ENCODE measurements around the gene NOP14.

NOP14 gene

DNA sequence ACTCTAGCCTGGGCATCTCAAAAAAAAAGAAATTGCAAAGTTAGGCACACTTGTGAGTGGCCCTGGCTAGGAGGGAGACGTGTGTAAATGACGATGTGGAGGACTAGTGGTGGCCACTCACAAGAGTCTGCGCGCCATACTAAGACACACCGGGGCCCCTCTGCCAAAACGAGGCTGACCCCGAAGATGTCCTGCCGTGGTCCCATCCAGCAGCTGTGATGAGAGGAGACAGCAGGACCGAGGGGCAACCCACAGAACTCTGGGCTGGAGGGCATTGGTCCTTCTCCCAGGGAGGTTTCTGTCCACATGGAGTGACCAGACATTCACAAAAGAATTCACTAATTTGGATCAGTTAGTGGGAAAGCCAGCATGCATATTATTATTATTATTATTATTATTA, 47.4 kb downstream of the NOP14 start:
- H3K9ac ChIP-seq (ENCODE audit: low read depth, low read length, poor library complexity, severe bottlenecking) = no peak overlapping the region
- no peaks in the 10 kb centered on the region for H3K9me3 ChIP-seq (ENCODE audit: insufficient read depth, low read depth, low read length)
- H2AFZ ChIP-seq (ENCODE audit: low read length) = no peak overlapping the region
- TF ChIP-seq EZH2phosphoT487 (IDR thresholded peaks at IDR 0.05; ENCODE audit: borderline replicate concordance) = no peak
- TF ChIP-seq, protein P1, sequence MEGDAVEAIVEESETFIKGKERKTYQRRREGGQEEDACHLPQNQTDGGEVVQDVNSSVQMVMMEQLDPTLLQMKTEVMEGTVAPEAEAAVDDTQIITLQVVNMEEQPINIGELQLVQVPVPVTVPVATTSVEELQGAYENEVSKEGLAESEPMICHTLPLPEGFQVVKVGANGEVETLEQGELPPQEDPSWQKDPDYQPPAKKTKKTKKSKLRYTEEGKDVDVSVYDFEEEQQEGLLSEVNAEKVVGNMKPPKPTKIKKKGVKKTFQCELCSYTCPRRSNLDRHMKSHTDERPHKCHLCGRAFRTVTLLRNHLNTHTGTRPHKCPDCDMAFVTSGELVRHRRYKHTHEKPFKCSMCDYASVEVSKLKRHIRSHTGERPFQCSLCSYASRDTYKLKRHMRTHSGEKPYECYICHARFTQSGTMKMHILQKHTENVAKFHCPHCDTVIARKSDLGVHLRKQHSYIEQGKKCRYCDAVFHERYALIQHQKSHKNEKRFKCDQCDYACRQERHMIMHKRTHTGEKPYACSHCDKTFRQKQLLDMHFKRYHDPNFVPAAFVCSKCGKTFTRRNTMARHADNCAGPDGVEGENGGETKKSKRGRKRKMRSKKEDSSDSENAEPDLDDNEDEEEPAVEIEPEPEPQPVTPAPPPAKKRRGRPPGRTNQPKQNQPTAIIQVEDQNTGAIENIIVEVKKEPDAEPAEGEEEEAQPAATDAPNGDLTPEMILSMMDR (conservative IDR thresholded peaks at IDR 0.05; ENCODE audit: low read length) = no peak
- peaks cover 8% of the 10 kb centered on the region for H3K4me1 ChIP-seq (ENCODE audit: insufficient read depth, low read length, poor library complexity, severe bottlenecking)
- H3K79me2 ChIP-seq (ENCODE audit: insufficient read depth, low read length) = no peaks in the 10 kb centered on the region
- H3K27me3 ChIP-seq (ENCODE audit: insufficient read depth, low read length, poor library complexity, severe bottlenecking) = no peaks in the 10 kb centered on the region
- H3K9me2 ChIP-seq (replicated peaks; ENCODE audit: low read depth, low read length) = no peaks in the 10 kb centered on the region
- H3K36me3 ChIP-seq (ENCODE audit: insufficient read depth, low read length) = peaks cover 11% of the 10 kb centered on the region; the same call in 1 of the 2 replicates
- H3K4me2 ChIP-seq (ENCODE audit: low read depth, low read length, poor library complexity, severe bottlenecking) = no peak overlapping the region
- no peaks in the 10 kb centered on the region for H4K20me1 ChIP-seq (ENCODE audit: insufficient read depth, low read length, poor library complexity, severe bottlenecking)
- H3F3A ChIP-seq (ENCODE audit: low read depth) = no peaks in the 10 kb centered on the region
- H3K4me3 ChIP-seq (ENCODE audit: low read length, poor library complexity, severe bottlenecking) = no peak overlapping the region

DNA sequence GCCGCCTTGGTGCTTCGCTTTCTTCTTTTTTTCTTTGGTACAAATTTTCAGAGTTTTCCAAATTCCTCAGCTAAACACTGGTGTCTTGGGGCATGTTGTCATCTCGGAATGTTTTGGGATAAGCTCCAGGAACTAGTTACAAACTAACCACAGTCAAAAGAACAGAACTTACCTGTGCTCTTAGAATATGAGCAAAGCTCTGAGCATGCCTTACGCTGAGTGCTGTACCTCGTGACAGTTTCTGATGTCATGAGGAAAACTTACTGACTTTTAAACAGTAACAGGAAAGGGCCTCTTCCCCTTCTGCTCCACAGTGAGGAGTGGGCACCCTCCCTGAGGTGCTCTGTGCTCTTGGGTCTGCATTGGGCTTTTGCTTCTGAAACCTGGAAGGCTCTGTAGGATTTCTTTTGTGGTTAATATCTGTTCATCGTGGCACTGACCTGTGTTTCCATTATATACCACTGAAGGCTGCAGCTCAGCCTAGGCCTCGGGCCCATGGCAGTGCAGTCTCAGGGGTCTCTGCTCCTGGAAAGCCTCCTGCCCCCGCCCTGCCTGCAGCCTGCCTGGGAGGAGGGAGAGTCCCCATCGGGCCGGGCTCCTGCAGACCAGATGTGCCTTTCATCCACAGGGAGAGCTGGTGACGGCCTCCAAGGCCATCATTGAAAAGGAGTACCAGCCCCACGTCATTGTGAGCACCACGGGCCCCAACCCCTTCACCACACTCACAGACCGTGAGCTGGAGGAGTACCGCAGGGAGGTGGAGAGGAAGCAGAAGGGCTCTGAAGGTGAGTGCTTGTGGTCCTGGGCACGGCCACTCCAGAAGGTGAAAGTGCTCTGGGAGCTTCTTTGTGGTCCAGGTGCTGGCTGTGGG, 48.7 kb downstream of the NOP14 start:
- TF ChIP-seq, protein P1 (conservative IDR thresholded peaks at IDR 0.05; ENCODE audit: low read length) = no peak
- no peak for TF ChIP-seq EZH2phosphoT487 (IDR thresholded peaks at IDR 0.05; ENCODE audit: borderline replicate concordance)
- Histone ChIP-seq H4K20me1 (ENCODE audit: insufficient read depth, low read length, poor library complexity, severe bottlenecking) (no peaks in the 10 kb centered on the region), H3K36me3 (ENCODE audit: insufficient read depth, low read length) (peaks cover 19% of the 10 kb centered on the region; the same call in 1 of the 2 replicates), H3K4me3 (ENCODE audit: low read length, poor library complexity, severe bottlenecking) (no peak overlapping the region), H3K4me2 (ENCODE audit: low read depth, low read length, poor library complexity, severe bottlenecking) (no peak overlapping the region), H3K9me3 (ENCODE audit: insufficient read depth, low read depth, low read length) (no peaks in the 10 kb centered on the region), H2AFZ (ENCODE audit: low read length) (no peak overlapping the region), H3K27me3 (ENCODE audit: insufficient read depth, low read length, poor library complexity, severe bottlenecking) (no peaks in the 10 kb centered on the region), H3K4me1 (ENCODE audit: insufficient read depth, low read length, poor library complexity, severe bottlenecking) (peaks cover 8% of the 10 kb centered on the region), H3K9me2 (replicated peaks; ENCODE audit: low read depth, low read length) (no peaks in the 10 kb centered on the region), H3K9ac (ENCODE audit: low read depth, low read length, poor library complexity, severe bottlenecking) (no peak overlapping the region), H3K79me2 (ENCODE audit: insufficient read depth, low read length) (no peaks in the 10 kb centered on the region), H3F3A (ENCODE audit: low read depth) (no peaks in the 10 kb centered on the region)

DNA sequence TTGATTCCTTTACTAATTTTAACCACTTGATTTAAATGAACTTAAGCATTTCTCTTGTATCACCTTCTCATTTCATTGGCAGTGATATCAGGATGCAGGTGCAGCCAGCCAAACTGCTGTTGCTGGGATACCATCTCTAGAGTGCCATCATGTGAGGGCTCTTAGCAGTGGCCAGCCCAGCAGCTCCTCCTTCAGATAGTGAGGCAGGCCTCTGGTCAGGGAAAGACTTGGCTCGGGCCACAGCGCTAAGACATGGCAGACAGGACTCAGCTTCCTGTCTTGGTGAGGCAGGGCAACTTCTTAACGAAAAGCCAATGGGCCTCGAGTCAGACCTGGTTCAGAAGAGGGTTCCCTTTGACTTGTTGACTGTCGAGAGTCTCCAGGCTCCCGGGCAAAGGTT, 50.0 kb downstream of the NOP14 start:
- H4K20me1 ChIP-seq (ENCODE audit: insufficient read depth, low read length, poor library complexity, severe bottlenecking) = no peaks in the 10 kb centered on the region
- TF ChIP-seq, protein P1 (conservative IDR thresholded peaks at IDR 0.05; ENCODE audit: low read length) = no peak
- TF ChIP-seq EZH2phosphoT487 (IDR thresholded peaks at IDR 0.05; ENCODE audit: borderline replicate concordance) = no peak
- H3K4me3 ChIP-seq (ENCODE audit: low read length, poor library complexity, severe bottlenecking) = no peak overlapping the region
- peaks cover 8% of the 10 kb centered on the region for H3K4me1 ChIP-seq (ENCODE audit: insufficient read depth, low read length, poor library complexity, severe bottlenecking)
- no peaks in the 10 kb centered on the region for H3K79me2 ChIP-seq (ENCODE audit: insufficient read depth, low read length)
- no peaks in the 10 kb centered on the region for H3F3A ChIP-seq (ENCODE audit: low read depth)
- no peaks in the 10 kb centered on the region for H3K9me3 ChIP-seq (ENCODE audit: insufficient read depth, low read depth, low read length)
- H3K36me3 ChIP-seq (ENCODE audit: insufficient read depth, low read length) = peaks cover 28% of the 10 kb centered on the region; the same call in 1 of the 2 replicates
- no peaks in the 10 kb centered on the region for H3K27me3 ChIP-seq (ENCODE audit: insufficient read depth, low read length, poor library complexity, severe bottlenecking)
- H2AFZ ChIP-seq (ENCODE audit: low read length) = no peak overlapping the region
- no peaks in the 10 kb centered on the region for H3K9me2 ChIP-seq (replicated peaks; ENCODE audit: low read depth, low read length)
- no peak overlapping the region for H3K9ac ChIP-seq (ENCODE audit: low read depth, low read length, poor library complexity, severe bottlenecking)
- H3K4me2 ChIP-seq (ENCODE audit: low read depth, low read length, poor library complexity, severe bottlenecking) = no peak overlapping the region

Data from Loucy (cell line).